H1 (cell line): ENCODE results near the gene EPX. TPM values are rescaled to one million over a fixed set of nuclear protein-coding genes. Genes with fewer than 3 reads are reported as not detected.

Experiments
- CTCF ChIA-PET: fragments of 300-600 bp; sonication (Branson Sonifier 250); formaldehyde crosslinking; loops from one replicate; lab custom pipeline; 2021; ENCODE audit not compliant: partially characterized antibody; lab: Charles Lee
- POLR2A ChIA-PET: fragments of 300-600 bp; sonication (Branson Sonifier 250); formaldehyde crosslinking; loops from one replicate; lab custom pipeline; 2021; ENCODE audit warnings: inconsistent platforms; ENCODE audit not compliant: partially characterized antibody; lab: Charles Lee
- DNase-seq, 2 experiments: peaks; one replicate each; pipeline versions ENCODE4 v3.0.0 to v3.0.0-alpha.2; 2010 to 2022; ENCODE audit warnings: low spot score in 2 of 2, low read depth in 1 of 2, mixed read lengths in 1 of 2
- FAIRE-seq: peaks from 2 replicates; lab custom pipeline; 2011; peaks lifted over from hg19 to GRCh38; lab: Jason Lieb, UNC
- H2AFZ ChIP-seq: 2 replicates; pipeline ENCODE4 v1.8.1; 2012; ENCODE audit warnings: low read length, inconsistent platforms
- H2AK5ac ChIP-seq: 2 replicates; pipeline ENCODE4 v1.6.1; 2013; ENCODE audit warnings: low read depth, low read length
- H2BK120ac ChIP-seq: replicated peaks from 2 replicates; pipeline ENCODE3; 2013; ENCODE audit warnings: low read depth, low read length, inconsistent platforms
- H2BK12ac ChIP-seq: 2 replicates; pipeline ENCODE4 v1.6.1; 2013; ENCODE audit warnings: low read depth, low read length
- H2BK15ac ChIP-seq: 2 replicates; pipeline ENCODE4 v1.6.1; 2013; ENCODE audit warnings: low read length
- H2BK20ac ChIP-seq: 2 replicates; pipeline ENCODE4 v1.6.1; 2013; ENCODE audit warnings: low read length
- H2BK5ac ChIP-seq: 2 replicates; pipeline ENCODE4 v1.6.1; 2013; ENCODE audit warnings: low read depth, low read length
- H3K14ac ChIP-seq: 2 replicates; pipeline ENCODE4 v1.6.1; 2013; ENCODE audit warnings: inconsistent platforms; ENCODE audit not compliant: insufficient read length
- H3K18ac ChIP-seq: 2 replicates; pipeline ENCODE4 v1.6.1; 2013; ENCODE audit warnings: low read length; ENCODE audit errors: extremely low read depth
- H3K23ac ChIP-seq: 2 replicates; pipeline ENCODE4 v1.6.1; 2013; ENCODE audit warnings: inconsistent platforms; ENCODE audit not compliant: insufficient read length
- H3K23me2 ChIP-seq: 2 replicates; pipeline ENCODE4 v1.6.1; 2013; ENCODE audit warnings: low read depth, low read length
- H3K27ac ChIP-seq: 2 replicates; pipeline ENCODE4 v1.6.1; 2011; ENCODE audit warnings: low read depth, low read length, inconsistent platforms
- H3K27me3 ChIP-seq, 4 experiments: replicated peaks in 1 of 4; 1 replicate in 1 of 4; 2 replicates in 3 of 4; pipeline versions ENCODE4 v1.6.1 to v1.8.1; 2011 to 2013; ENCODE audit warnings: low read length in 3 of 4, mild to moderate bottlenecking in 3 of 4, inconsistent platforms in 2 of 4, mixed read lengths in 2 of 4, moderate library complexity in 1 of 4; ENCODE audit not compliant: control insufficient read depth in 3 of 4, insufficient read depth in 3 of 4; ENCODE audit errors: extremely low read depth in 1 of 4
- H3K36me3 ChIP-seq, 4 experiments: 2 replicates each; pipeline versions ENCODE4 v1.6.1 to v1.8.1; 2011 to 2013; ENCODE audit warnings: mild to moderate bottlenecking in 4 of 4, low read length in 3 of 4, moderate library complexity in 2 of 4, control low read depth in 1 of 4, inconsistent platforms in 1 of 4; ENCODE audit not compliant: insufficient read depth in 4 of 4, control insufficient read depth in 2 of 4
- H3K4ac ChIP-seq: replicated peaks from 2 replicates; pipeline ENCODE3; 2013; ENCODE audit warnings: low read length, low read depth, mixed read lengths, inconsistent platforms; ENCODE audit not compliant: insufficient read length
- H3K4me1 ChIP-seq, 4 experiments: replicated peaks in 1 of 4; 1 replicate in 1 of 4; 2 replicates in 3 of 4; pipeline versions ENCODE4 v1.6.1 to v1.8.1; 2011 to 2013; ENCODE audit warnings: low read length in 3 of 4, inconsistent platforms in 2 of 4, mixed read lengths in 1 of 4; ENCODE audit not compliant: insufficient read depth in 4 of 4, control insufficient read depth in 3 of 4
- H3K4me2 ChIP-seq, 2 experiments: 2 replicates each; pipeline versions ENCODE4 v1.6.1 to v1.8.1; 2011 to 2013; ENCODE audit warnings: low read depth in 2 of 2, low read length in 2 of 2, control low read depth in 1 of 2, inconsistent platforms in 1 of 2, mild to moderate bottlenecking in 1 of 2; ENCODE audit not compliant: insufficient read depth in 1 of 2
- H3K4me3 ChIP-seq, 4 experiments: fragments of 200-600, 300-600 bp in 1 of 4; sonication (generic), shearing (Covaris generic), sonication (Bioruptor Twin) in 1 of 4; 2 replicates each; pipeline versions ENCODE4 v1.5.1 to v1.8.1; 2011 to 2016; ENCODE audit warnings: low read length in 4 of 4, low read depth in 3 of 4, control low read depth in 2 of 4, inconsistent platforms in 2 of 4, mild to moderate bottlenecking in 2 of 4, mixed read lengths in 1 of 4, moderate library complexity in 1 of 4; ENCODE audit not compliant: insufficient read depth in 2 of 4; ENCODE audit errors: extremely low read depth in 1 of 4
- H3K56ac ChIP-seq: replicated peaks from 2 replicates; pipeline ENCODE3; 2013; ENCODE audit warnings: low read depth, mild to moderate bottlenecking, mixed read lengths, low read length, inconsistent platforms; ENCODE audit not compliant: insufficient read length
- H3K79me1 ChIP-seq: 2 replicates; pipeline ENCODE4 v1.6.1; 2013; ENCODE audit warnings: low read depth, low read length, control low read depth
- H3K79me2 ChIP-seq, 2 experiments: 2 replicates each; pipeline versions ENCODE4 v1.6.1 to v1.8.1; 2012 to 2013; ENCODE audit warnings: low read length in 2 of 2, mild to moderate bottlenecking in 2 of 2, inconsistent platforms in 1 of 2; ENCODE audit not compliant: insufficient read depth in 2 of 2, control insufficient read depth in 1 of 2
- H3K9ac ChIP-seq, 4 experiments: replicated peaks in 1 of 4; 1 replicate in 1 of 4; 2 replicates in 3 of 4; pipeline versions ENCODE4 v1.6.1 to v1.8.1; 2011 to 2013; ENCODE audit warnings: low read depth in 3 of 4, low read length in 3 of 4, control low read depth in 2 of 4, mild to moderate bottlenecking in 2 of 4, moderate library complexity in 2 of 4, inconsistent platforms in 1 of 4; ENCODE audit errors: extremely low read depth in 1 of 4
- H3K9me3 ChIP-seq, 2 experiments: 2 replicates each; pipeline versions ENCODE4 v1.6.1 to v1.8.1; 2012 to 2013; ENCODE audit warnings: mild to moderate bottlenecking in 2 of 2, moderate library complexity in 2 of 2, control low read depth in 1 of 2, inconsistent platforms in 1 of 2, low read depth in 1 of 2, low read length in 1 of 2, mixed read lengths in 1 of 2; ENCODE audit not compliant: insufficient read depth in 2 of 2
- H4K20me1 ChIP-seq, 2 experiments: replicated peaks in 1 of 2; 2 replicates each; pipeline versions ENCODE3 to v1.8.1; 2011 to 2013; ENCODE audit warnings: inconsistent platforms in 2 of 2, low read length in 2 of 2, mild to moderate bottlenecking in 1 of 2; ENCODE audit not compliant: insufficient read depth in 2 of 2, control insufficient read depth in 1 of 2
- H4K5ac ChIP-seq: 2 replicates; pipeline ENCODE4 v1.6.1; 2013; ENCODE audit warnings: low read length, low read depth, mixed read lengths, inconsistent platforms; ENCODE audit not compliant: insufficient read length
- H4K8ac ChIP-seq: 2 replicates; pipeline ENCODE4 v1.8.0; 2013; ENCODE audit warnings: mild to moderate bottlenecking, moderate library complexity, low read length, inconsistent platforms; ENCODE audit not compliant: insufficient read depth; ENCODE audit errors: extremely low read depth
- H4K91ac ChIP-seq: replicated peaks from 2 replicates; pipeline ENCODE3; 2013; ENCODE audit warnings: low read length, mixed read lengths, inconsistent platforms; ENCODE audit not compliant: insufficient read length
- CHD1 ChIP-seq: IDR thresholded peaks from 2 replicates; pipeline ENCODE4 v1.6.1; 2012; ENCODE audit warnings: low read depth, low read length, improper control_type of control experiment
- CTCF ChIP-seq, 3 experiments: IDR thresholded peaks; 1 replicate in 2 of 3; 2 replicates in 1 of 3; pipeline versions ENCODE4 v1.5.1 to v1.6.1; 2011; ENCODE audit warnings: low read length in 3 of 3, mild to moderate bottlenecking in 3 of 3, inconsistent platforms in 2 of 3, low read depth in 1 of 3, moderate library complexity in 1 of 3; ENCODE audit not compliant: insufficient read depth in 1 of 3; ENCODE audit errors: control extremely low read depth in 1 of 3
- GTF2F1 ChIP-seq: IDR thresholded peaks from 2 replicates; pipeline ENCODE4 v1.6.1; 2012; ENCODE audit warnings: low read depth, low read length, improper control_type of control experiment, borderline replicate concordance
- JUND ChIP-seq: IDR thresholded peaks from 2 replicates; pipeline ENCODE4 v1.6.1; 2011; ENCODE audit warnings: mild to moderate bottlenecking, improper control_type of control experiment, low read length
- NANOG ChIP-seq: IDR thresholded peaks from 2 replicates; pipeline ENCODE4 v1.6.1; 2011; ENCODE audit warnings: low read length, low read depth, mild to moderate bottlenecking, inconsistent platforms; ENCODE audit not compliant: insufficient read depth, poor library complexity, severe bottlenecking
- NRF1 ChIP-seq: IDR thresholded peaks from 2 replicates; pipeline ENCODE4 v1.6.1; 2011; ENCODE audit warnings: mild to moderate bottlenecking, low read depth, low read length, improper control_type of control experiment
- SIRT6 ChIP-seq: IDR thresholded peaks from one replicate; pipeline ENCODE4 v1.7.1; 2012; ENCODE audit warnings: low read length, inconsistent platforms
- SIX5 ChIP-seq: IDR thresholded peaks from 2 replicates; pipeline ENCODE4 v1.6.1; 2011; ENCODE audit warnings: mild to moderate bottlenecking, low read depth, low read length
- SP2 ChIP-seq: IDR thresholded peaks from 2 replicates; pipeline ENCODE4 v1.6.1; 2012; ENCODE audit warnings: mild to moderate bottlenecking, low read length, inconsistent platforms
- SRF ChIP-seq: IDR thresholded peaks from 2 replicates; pipeline ENCODE4 v1.6.1; 2011; ENCODE audit warnings: mild to moderate bottlenecking, low read depth, low read length, moderate library complexity
- YY1 ChIP-seq: IDR thresholded peaks from 2 replicates; pipeline ENCODE4 v1.6.1; 2011; ENCODE audit warnings: low read depth, mild to moderate bottlenecking, low read length
- WGBS, 2 experiments: shearing (Covaris generic) in 1 of 2; methylation state at CpG; one replicate each; pipeline versions ENCODE4 v1.1.6 to v1.1.7; 2013 to 2015; ENCODE audit warnings: low lambda C conversion rate in 2 of 2, mixed read lengths in 2 of 2, inconsistent platforms in 1 of 2, low coverage in 1 of 2, missing lambda C conversion rate in 1 of 2; ENCODE audit not compliant: insufficient replicate concordance in 2 of 2, insufficient coverage in 1 of 2, insufficient read length in 1 of 2; ENCODE audit errors: extremely low coverage in 1 of 2, missing lambda C conversion rate in 1 of 2; 5-methylcytosine and 5-hydroxymethylcytosine counted together
- polyA plus RNA-seq, 7 experiments: library from polyadenylated mRNA; depleted of rRNA in 3 of 7; stranded (reverse) in 5 of 7; unstranded in 2 of 7; fragments of >200 nt in 5 of 7; fragments of 200-250 nt in 2 of 7; gene quantifications; 1 replicate in 5 of 7; 2 replicates in 1 of 7; 4 replicates in 1 of 7; pipeline versions ENCODE4 v1.2.1 to v1.2.3, GENCODE V29; 2011 to 2013; ENCODE audit warnings: missing spikeins in 2 of 7, mixed read lengths in 2 of 7
- total RNA-seq: library from RNA; stranded (reverse); fragmentation: NEBNext Ultra II Directional; extraction: Animal tissue kit (Norgen Biotek cat#: 25700); gene quantifications from 2 replicates; pipeline ENCODE4 v1.2.1, GENCODE V29; 2021

EPX gene
- total and polyA plus RNA-seq, 2 of the 8 experiments (the other 6 are each of a cell fraction or from before 2014, with no cell fraction given), result not detected

- 90% methylated on average over 1 of the region's 1 CpG; no CpG with 5 or more reads in 1 of the 2 experiments for whole genome bisulfite sequencing, 2 experiments
- Histone ChIP-seq H3K4me3 (no peak within 1 kb of the TSS), H2BK5ac (no peak within 1 kb of the TSS), H4K91ac (no peak within 1 kb of the TSS), H3K79me2 (no peaks in the 10 kb centered on the region), H2BK15ac (no peak within 1 kb of the TSS), H3K79me1 (no peaks in the 10 kb centered on the region), H3K18ac (no peak within 1 kb of the TSS), H3K4me1 (no peaks in the 10 kb centered on the region; a peak in 1 of 7 replicates), H2AK5ac (no peak within 1 kb of the TSS), H3K4me2 (no peak within 1 kb of the TSS), H3K14ac (no peak within 1 kb of the TSS), H4K20me1 (no peaks in the 10 kb centered on the region), H3K23ac (no peak within 1 kb of the TSS), H3K9ac (no peak within 1 kb of the TSS), H3K4ac (no peak within 1 kb of the TSS), H3K23me2 (no peaks in the 10 kb centered on the region; the same call in 1 of the 2 replicates), H4K8ac (no peak within 1 kb of the TSS), H2AFZ (no peak within 1 kb of the TSS), H2BK120ac (no peak within 1 kb of the TSS), H3K27me3 (no peaks in the 10 kb centered on the region; a peak in 1 of 7 replicates), H4K5ac (no peak within 1 kb of the TSS), H2BK12ac (no peak within 1 kb of the TSS), H3K36me3 (no peaks in the 10 kb centered on the region), H3K56ac (no peak within 1 kb of the TSS), H2BK20ac (no peak within 1 kb of the TSS), H3K27ac (no peak within 1 kb of the TSS), H3K9me3 (peaks cover 8 to 12% of the 10 kb centered on the region in 2 experiments; a peak in 3 of 4 replicates)
- DNase-seq (no peak), FAIRE-seq (no peak)
- no peak for TF ChIP-seq SIX5
- TF ChIP-seq YY1, result no peak
- no peak for TF ChIP-seq CTCF (IDR thresholded peaks at IDR 0.05; ENCODE audit: control extremely low read depth in 1 of 3, insufficient read depth in 1 of 3, low read depth in 1 of 3, low read length in 3 of 3)
- TF ChIP-seq JUND, result no peak
- TF ChIP-seq SP2, result no peak
- TF ChIP-seq GTF2F1, result no peak
- no peak for TF ChIP-seq CHD1
- no peak for TF ChIP-seq NRF1
- TF ChIP-seq SIRT6, result no peak
- TF ChIP-seq NANOG, result no peak
- no peak for TF ChIP-seq SRF
- ChIA-PET POLR2A (no interaction called here), CTCF (interaction anchor here (1.0 kb wide), 1 partner anchor 314 kb away, joined by 3 read pairs; no protein-coding TSS in a partner anchor)
Measured at GRCh38 chr17:58147930-58148434, 44.5 kb upstream of the EPX start, which contains the start of gene OR4D1. TSS of gene OR4D1 (plus strand) at chr17:58148384. CDS start at chr17:58155154, 6,770 bp downstream.
